GM12801 (cell line): ENCODE data around the gene SEPTIN7.

ENCODE experiments used
- CTCF ChIP-seq: IDR thresholded peaks from one replicate; pipeline ENCODE4 v1.5.1; 2011; ENCODE audit warnings: control low read depth; ENCODE audit not compliant: insufficient read length; ENCODE audit errors: extremely low read depth

The SEPTIN7 gene

GRCh38 chr7:35777121-35777520 lies 23.7 kb upstream of the SEPTIN7 start:
- TF ChIP-seq CTCF = no peak

GRCh38 chr7:35780070-35780469 lies 20.8 kb upstream of the SEPTIN7 start:
- no peak for TF ChIP-seq CTCF

GRCh38 chr7:35781200-35781701 lies 19.6 kb upstream of the SEPTIN7 start:
- TF ChIP-seq CTCF = no peak

- no peak for TF ChIP-seq CTCF
These were observed 18.9 kb upstream of the SEPTIN7 start for GRCh38 chr7:35781767-35782515.

- TF ChIP-seq CTCF = no peak
These were observed 16.5 kb upstream of the SEPTIN7 start for GRCh38 chr7:35784332-35784731.

GRCh38 chr7:35785250-35785649 lies 15.6 kb upstream of the SEPTIN7 start:
- TF ChIP-seq CTCF = no peak

GRCh38 chr7:35787925-35788324 lies 12.9 kb upstream of the SEPTIN7 start:
- no peak for TF ChIP-seq CTCF
